Activated CD4-positive, alpha-beta T cell treated with anti-CD3 and anti-CD28 coated beads, Interleukin-2, amount 10 ng/mL, durations not matched to agents 7 days and 5 days (primary cell): Measurements from ENCODE around the gene S100A8. TPM values are rescaled to one million over a fixed set of nuclear protein-coding genes. Genes with fewer than 3 reads are reported as not detected.
"Not testable (repeated sequence)": the region's sequence is repeated elsewhere in the genome, so short reads cannot be mapped to it uniquely, and the experiment has no call there.

Experiments used
- CTCF ChIA-PET: fragments of 350-600 bp; sonication (Branson Sonifier 250); formaldehyde crosslinking; loops from one replicate; lab custom pipeline; 2021; ENCODE audit warnings: antibody characterized with exemption; lab: Charles Lee
- POLR2A ChIA-PET: fragments of 350-600 bp; sonication (Branson Sonifier 250); formaldehyde crosslinking; loops from one replicate; lab custom pipeline; 2021; ENCODE audit warnings: antibody characterized with exemption; lab: Charles Lee
- DNase-seq: peaks from one replicate; pipeline ENCODE4 v3.0.0-alpha.2; 2020
- H3K27ac Mint-ChIP-seq: one replicate; pipeline ENCODE4 v1.8.0; 2021; ENCODE audit warnings: mild to moderate bottlenecking, moderate library complexity, mixed read lengths
- H3K27me3 Mint-ChIP-seq: one replicate; pipeline ENCODE4 v1.8.0; 2021; ENCODE audit warnings: mixed read lengths
- H3K36me3 Mint-ChIP-seq: one replicate; pipeline ENCODE4 v1.8.0; 2021; ENCODE audit warnings: low read depth, mixed read lengths
- H3K4me1 Mint-ChIP-seq: one replicate; pipeline ENCODE4 v1.8.0; 2021; ENCODE audit warnings: mixed read lengths
- H3K4me3 Mint-ChIP-seq: one replicate; pipeline ENCODE4 v1.8.0; 2021; ENCODE audit warnings: mild to moderate bottlenecking, moderate library complexity, mixed read lengths
- H3K9me3 Mint-ChIP-seq: one replicate; pipeline ENCODE4 v1.8.0; 2021; ENCODE audit warnings: mixed read lengths
- total RNA-seq, 2 experiments: library from RNA; stranded (reverse); gene quantifications; one replicate each; pipeline ENCODE4 v1.2.3, GENCODE V29; 2021

Gene S100A8
- total RNA-seq, 2 experiments from 2014 or later, result not detected

- POLR2A ChIA-PET, result no interaction called here
- Mint-ChIP-seq H3K4me1 (no peaks in the 10 kb centered on the region), H3K36me3 (no peaks in the 10 kb centered on the region), H3K4me3 (no peak overlapping the region), H3K27me3 (peaks cover 18% of the 10 kb centered on the region), H3K9me3 (no peaks in the 10 kb centered on the region), H3K27ac (no peak overlapping the region)
- CTCF ChIA-PET, result no interaction called here
- no peak for DNase-seq
These were observed 37.9 kb upstream of the S100A8 start for GRCh38 chr1:153428791-153429190.

DNA sequence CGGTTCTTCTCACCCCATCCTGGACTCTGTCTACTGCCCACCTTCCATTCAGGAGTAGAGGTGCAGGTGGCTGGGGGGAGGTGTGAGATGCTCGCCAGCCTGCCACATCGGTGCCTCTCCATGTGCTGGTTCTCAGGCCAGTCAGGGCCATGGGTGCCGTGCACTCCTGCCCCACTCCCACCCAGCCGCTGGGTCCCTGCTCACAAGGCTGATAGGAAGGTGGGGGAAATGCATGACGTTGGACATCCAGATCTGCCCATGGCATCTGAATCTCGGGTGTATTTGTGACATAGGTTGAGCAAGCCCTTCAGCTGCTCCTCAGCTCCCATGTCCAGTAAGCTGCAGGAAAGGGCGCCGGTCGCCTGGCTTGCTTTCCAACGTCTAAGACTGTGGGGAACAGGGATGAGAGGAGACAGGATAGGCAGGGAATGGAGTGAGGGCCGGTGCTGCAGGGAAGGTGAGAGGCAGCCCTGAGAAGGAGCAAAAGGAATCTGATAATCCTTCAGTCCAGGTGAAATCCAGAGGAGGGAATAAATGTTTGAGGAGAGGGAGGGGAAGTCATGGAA, 37.3 kb upstream of the S100A8 start:
- H3K27ac Mint-ChIP-seq, result no peak overlapping the region
- H3K36me3 Mint-ChIP-seq, result no peaks in the 10 kb centered on the region
- H3K4me1 Mint-ChIP-seq, result no peaks in the 10 kb centered on the region
- CTCF ChIA-PET, result no interaction called here
- POLR2A ChIA-PET, result no interaction called here
- H3K27me3 Mint-ChIP-seq, result peaks cover 20% of the 10 kb centered on the region
- no peaks in the 10 kb centered on the region for H3K9me3 Mint-ChIP-seq
- DNase-seq, result no peak
- H3K4me3 Mint-ChIP-seq, result no peak overlapping the region

DNA sequence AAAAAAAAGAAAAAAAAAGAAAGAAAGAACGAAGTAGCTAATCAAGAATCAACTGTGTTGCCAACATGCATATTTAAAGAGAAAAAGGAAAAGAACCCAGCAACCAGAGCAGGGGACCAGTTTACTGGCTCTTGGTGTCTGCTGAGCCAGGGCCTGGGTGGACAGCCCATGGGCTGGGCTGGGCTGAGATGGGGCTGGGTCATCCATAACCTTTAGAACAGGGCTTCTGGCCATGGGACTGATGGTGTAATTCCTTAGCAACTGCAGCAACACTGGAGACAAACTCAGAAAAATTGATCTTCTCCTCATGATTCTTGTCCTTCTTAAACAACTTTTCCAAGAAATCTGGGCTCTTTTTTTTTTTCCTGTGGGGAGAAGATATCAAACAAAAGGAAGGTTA, 35.9 kb upstream of the S100A8 start:
- peaks cover 20% of the 10 kb centered on the region for H3K27me3 Mint-ChIP-seq
- no peak for DNase-seq
- CTCF ChIA-PET, result no interaction called here
- no peaks in the 10 kb centered on the region for H3K36me3 Mint-ChIP-seq
- no peak overlapping the region for H3K27ac Mint-ChIP-seq
- no peaks in the 10 kb centered on the region for H3K9me3 Mint-ChIP-seq
- POLR2A ChIA-PET, result no interaction called here
- no peaks in the 10 kb centered on the region for H3K4me1 Mint-ChIP-seq
- no peak overlapping the region for H3K4me3 Mint-ChIP-seq

GRCh38 chr1:153422450-153423068, 31.7 kb upstream of the S100A8 start:
- Mint-ChIP-seq H3K9me3 (no peaks in the 10 kb centered on the region), H3K27ac (peak overlapping the region; percentile 0), H3K4me3 (no peak overlapping the region), H3K27me3 (peaks cover 19% of the 10 kb centered on the region), H3K4me1 (no peaks in the 10 kb centered on the region), H3K36me3 (no peaks in the 10 kb centered on the region)
- ChIA-PET POLR2A (no interaction called here), CTCF (interaction anchor here (0.7 kb wide), 1 partner anchor 664 kb away, joined by 3 read pairs; no protein-coding TSS in a partner anchor)
- DNase-seq, result peak; percentile 77

GRCh38 chr1:153420306-153420705, 29.4 kb upstream of the S100A8 start:
- Mint-ChIP-seq H3K4me1 (no peaks in the 10 kb centered on the region), H3K4me3 (no peak overlapping the region), H3K36me3 (no peaks in the 10 kb centered on the region), H3K27ac (no peak overlapping the region), H3K27me3 (peaks cover 11% of the 10 kb centered on the region), H3K9me3 (no peaks in the 10 kb centered on the region)
- ChIA-PET POLR2A (no interaction called here), CTCF (no interaction called here)
- no peak for DNase-seq

DNA sequence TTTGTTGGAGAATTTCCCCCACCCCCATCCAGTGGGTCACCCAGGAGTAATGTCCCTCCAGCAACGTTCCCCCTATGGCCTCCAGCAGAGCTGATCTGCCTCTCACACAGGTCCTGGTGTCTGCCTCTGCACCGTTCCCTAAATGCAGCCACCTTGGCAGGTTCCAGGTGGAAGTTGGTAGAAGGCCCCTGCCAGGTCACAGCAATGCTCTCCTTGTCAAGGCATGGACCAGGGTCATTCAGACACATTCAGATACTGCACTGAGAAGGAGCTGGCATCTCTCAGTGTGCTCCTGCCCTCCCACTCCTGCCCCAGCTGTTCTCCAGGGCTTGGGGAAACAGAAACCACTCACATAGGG, 28.5 kb upstream of the S100A8 start:
- H3K36me3 Mint-ChIP-seq, H3K9me3 Mint-ChIP-seq, POLR2A ChIA-PET, DNase-seq, H3K27me3 Mint-ChIP-seq, H3K27ac Mint-ChIP-seq, H3K4me1 Mint-ChIP-seq, H3K4me3 Mint-ChIP-seq, CTCF ChIA-PET: not testable (repeated sequence)

DNA sequence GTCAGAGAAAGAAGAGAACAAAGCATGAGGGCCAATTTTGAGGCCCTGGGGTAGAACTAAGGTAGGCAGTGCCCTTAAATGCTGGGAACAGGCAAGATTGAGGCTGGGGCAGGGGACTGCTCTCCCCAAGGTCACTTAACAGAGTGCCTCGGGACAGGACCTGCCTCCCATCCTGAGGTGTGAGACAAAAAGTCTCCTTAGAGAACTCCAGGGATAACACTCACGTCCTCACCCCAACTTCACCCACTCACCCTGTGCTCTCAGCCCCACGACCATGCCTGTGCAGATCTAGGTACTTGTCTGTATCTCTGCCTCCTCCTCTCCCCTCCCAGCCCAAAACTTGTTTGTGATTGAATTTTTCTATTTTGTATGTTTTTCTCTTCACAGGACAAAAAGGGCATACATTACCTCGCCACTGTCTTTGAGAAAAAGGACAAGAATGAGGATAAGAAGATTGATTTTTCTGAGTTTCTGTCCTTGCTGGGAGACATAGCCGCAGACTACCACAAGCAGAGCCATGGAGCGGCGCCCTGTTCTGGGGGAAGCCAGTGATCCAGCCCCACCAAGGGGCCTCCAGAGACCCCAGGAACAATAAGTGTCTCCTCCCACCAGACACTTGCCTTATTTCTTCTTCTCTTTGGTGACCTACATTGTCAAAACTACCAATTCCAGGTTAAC, 28.0 kb upstream of the S100A8 start:
- H3K27me3 Mint-ChIP-seq, H3K9me3 Mint-ChIP-seq, H3K36me3 Mint-ChIP-seq, DNase-seq, H3K4me3 Mint-ChIP-seq, POLR2A ChIA-PET, CTCF ChIA-PET, H3K4me1 Mint-ChIP-seq, H3K27ac Mint-ChIP-seq: not testable (repeated sequence)

DNA sequence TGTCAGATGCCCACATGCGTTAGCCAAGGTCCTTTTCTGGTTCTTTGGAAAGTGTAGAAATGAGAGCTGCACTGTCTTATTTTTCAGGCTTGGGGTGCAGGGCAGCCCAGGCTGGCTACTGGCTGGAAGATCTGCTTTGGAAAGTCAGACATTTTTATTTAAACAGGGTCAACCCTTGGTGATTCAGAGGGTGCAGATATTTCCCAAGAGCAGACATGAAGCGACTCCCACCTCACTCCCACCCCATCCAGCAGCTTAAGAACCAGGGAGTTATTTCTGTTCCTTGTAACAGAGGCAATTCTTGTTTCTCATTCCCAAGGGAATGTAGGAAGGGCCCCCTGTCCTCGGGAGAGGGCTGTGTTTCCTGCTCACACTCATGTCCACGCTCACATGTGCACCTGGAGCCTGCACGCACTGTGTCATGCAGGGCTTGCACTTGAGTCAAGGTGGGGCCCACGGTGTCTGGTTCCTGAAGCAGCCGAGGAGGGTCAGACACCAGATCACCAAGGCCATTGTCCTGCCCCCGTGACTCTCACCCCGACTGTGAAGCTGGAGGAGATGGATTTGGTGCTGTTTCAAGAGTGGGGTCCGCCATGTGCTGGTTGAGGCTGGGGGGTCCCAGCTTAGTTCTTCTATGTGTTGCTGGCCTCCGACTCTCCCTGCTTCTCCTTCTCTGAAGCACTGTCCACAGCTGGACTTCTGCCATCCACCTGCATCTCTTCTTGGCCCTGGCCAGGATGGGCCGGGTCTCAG, 26.4 kb upstream of the S100A8 start:
- H3K9me3 Mint-ChIP-seq, result no peaks in the 10 kb centered on the region
- no peak overlapping the region for H3K4me3 Mint-ChIP-seq
- CTCF ChIA-PET, result no interaction called here
- H3K36me3 Mint-ChIP-seq, result no peaks in the 10 kb centered on the region
- no peaks in the 10 kb centered on the region for H3K4me1 Mint-ChIP-seq
- POLR2A ChIA-PET, result no interaction called here
- no peak overlapping the region for H3K27ac Mint-ChIP-seq
- H3K27me3 Mint-ChIP-seq, result peaks cover 5% of the 10 kb centered on the region
- DNase-seq, result no peak

DNA sequence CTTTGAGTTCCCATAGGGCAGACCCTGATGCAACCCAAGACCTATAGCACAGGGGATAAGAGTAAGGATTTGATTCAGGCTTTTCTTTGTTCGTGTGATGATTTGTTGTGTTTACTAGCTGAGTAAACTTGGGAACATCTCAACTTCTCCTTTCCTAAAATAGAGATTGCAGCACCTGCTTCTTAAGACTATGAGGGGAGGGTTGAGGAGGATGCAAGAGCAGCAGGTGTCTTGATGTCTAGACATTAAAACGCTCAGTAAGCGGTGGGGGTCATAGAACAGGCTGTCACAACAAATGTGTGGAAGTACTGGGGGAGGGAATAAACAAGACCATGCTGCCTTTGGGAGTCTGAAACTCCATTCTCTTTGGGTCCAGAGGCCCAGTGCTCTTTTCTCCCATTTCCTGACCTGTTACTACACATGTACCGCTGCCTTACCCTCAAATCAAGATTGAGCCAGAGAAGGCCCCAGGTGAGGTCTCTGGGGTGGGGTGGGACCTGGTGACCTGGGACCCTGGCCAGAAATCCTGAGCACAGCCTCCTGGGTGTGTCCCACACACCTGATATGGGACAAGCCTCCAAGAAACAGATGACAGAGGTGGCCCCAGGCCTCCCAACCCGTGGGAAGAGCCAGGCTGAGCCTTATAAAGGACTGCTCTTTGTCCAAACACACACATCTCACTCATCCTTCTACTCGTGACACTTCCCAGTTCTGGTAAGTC, 25.1 kb upstream of the S100A8 start, which contains the start of gene S100A7A:
S100A7A (plus strand) TSS at position 671 of the 721 bp plus-strand sequence. CDS start 1,563 bp downstream, outside the sequence.
- Mint-ChIP-seq H3K4me1 (no peaks in the 10 kb centered on the region), H3K9me3 (no peaks in the 10 kb centered on the region), H3K36me3 (no peaks in the 10 kb centered on the region), H3K27me3 (peaks cover 10% of the 10 kb centered on the region), H3K4me3 (no peak within 1 kb of the TSS), H3K27ac (no peak within 1 kb of the TSS)
- ChIA-PET POLR2A (no interaction called here), CTCF (no interaction called here)
- no peak for DNase-seq

GRCh38 chr1:153413961-153414360, 23.1 kb upstream of the S100A8 start:
- H3K4me1 Mint-ChIP-seq, DNase-seq, POLR2A ChIA-PET, H3K9me3 Mint-ChIP-seq, H3K27ac Mint-ChIP-seq, CTCF ChIA-PET, H3K4me3 Mint-ChIP-seq, H3K36me3 Mint-ChIP-seq: not testable (repeated sequence)
- peaks cover 21% of the 10 kb centered on the region for H3K27me3 Mint-ChIP-seq

- CTCF ChIA-PET, H3K4me1 Mint-ChIP-seq, H3K27ac Mint-ChIP-seq, H3K4me3 Mint-ChIP-seq, DNase-seq, H3K9me3 Mint-ChIP-seq, H3K36me3 Mint-ChIP-seq, POLR2A ChIA-PET: not testable (repeated sequence)
- peaks cover 33% of the 10 kb centered on the region for H3K27me3 Mint-ChIP-seq
These were observed 16.4 kb upstream of the S100A8 start for GRCh38 chr1:153407274-153407673.

DNA sequence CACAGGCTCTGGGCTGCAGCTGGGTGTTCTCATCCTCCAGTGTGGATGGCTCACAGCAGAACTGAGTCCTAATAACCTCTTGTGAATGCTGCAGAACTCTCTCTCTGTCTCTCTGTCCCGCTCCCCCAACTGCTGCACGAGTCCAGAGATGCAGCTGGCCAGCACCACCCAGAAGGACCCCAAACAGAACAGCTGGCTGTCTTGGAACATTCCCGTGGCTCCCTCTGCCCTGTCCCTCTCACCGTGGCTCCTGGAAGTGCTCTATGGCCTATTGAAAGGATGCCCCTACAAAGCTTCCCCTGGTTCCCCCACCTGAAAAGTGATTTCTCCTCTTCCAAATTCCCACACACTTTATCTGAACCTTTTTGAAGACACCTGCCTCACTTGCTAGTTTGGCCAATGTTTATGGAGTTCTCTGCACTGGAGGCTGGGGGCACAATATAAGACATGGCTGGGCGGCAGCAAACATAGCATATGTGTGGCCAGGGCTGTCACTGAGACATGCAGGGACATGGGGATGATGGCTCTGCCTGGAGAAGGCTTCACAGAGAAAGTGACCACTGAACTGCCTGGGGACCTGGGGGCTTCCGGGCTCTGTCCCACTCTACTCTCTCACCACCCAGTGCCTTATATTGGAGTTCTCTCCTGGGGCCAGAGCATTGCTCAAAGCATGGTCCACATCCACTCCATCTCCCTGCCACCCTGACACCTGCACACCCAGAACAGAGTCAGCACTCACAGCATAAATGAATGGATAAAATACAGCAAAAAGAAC, 15.1 kb upstream of the S100A8 start:
- POLR2A ChIA-PET, result not testable (repeated sequence)

More for the DNA sequence above, 15.1 kb upstream of the S100A8 start:
- H3K27ac Mint-ChIP-seq, result peak overlapping the region; percentile 1
- CTCF ChIA-PET, H3K36me3 Mint-ChIP-seq, H3K9me3 Mint-ChIP-seq, DNase-seq, H3K4me3 Mint-ChIP-seq, H3K4me1 Mint-ChIP-seq: not testable (repeated sequence)
- peaks cover 28% of the 10 kb centered on the region for H3K27me3 Mint-ChIP-seq
